ENCODE results near the gene PHF12.

GRCh38 chr17:28900986-28901726 lies 50.2 kb downstream of the PHF12 start:
- TF ChIP-seq SMARCA5 (IDR thresholded peaks at IDR 0.05) (no peak), ATF3 (IDR thresholded peaks at IDR 0.05; ENCODE audit: borderline replicate concordance, extremely low read depth, low read depth, low read length) (no peak), E2F4 (IDR thresholded peaks at IDR 0.05; ENCODE audit: low read depth, low read length) (no peak), CTCF (IDR thresholded peaks at IDR 0.05 in 2 of 3, conservative IDR thresholded peaks at IDR 0.05 in 1 of 3; ENCODE audit: control insufficient read depth in 2 of 3, extremely low read depth in 1 of 3, insufficient read depth in 1 of 3, low read depth in 3 of 3, low read length in 3 of 3) (no peak), ZZZ3 (IDR thresholded peaks at IDR 0.05; ENCODE audit: control insufficient read depth, insufficient read length, low read depth) (no peak), ESRRA (IDR thresholded peaks at IDR 0.05; ENCODE audit: low read length) (no peak), POLR2AphosphoS2 (IDR thresholded peaks at IDR 0.05; ENCODE audit: low read depth, low read length) (no peak), MTA2 (IDR thresholded peaks at IDR 0.05; ENCODE audit: low read depth) (no peak), YBX1 (IDR thresholded peaks at IDR 0.05) (no peak), NFIC (IDR thresholded peaks at IDR 0.05; ENCODE audit: low read depth, low read length) (no peak), RAD21 (IDR thresholded peaks at IDR 0.05; ENCODE audit: insufficient read depth, low read depth, low read length) (no peak), MYB (IDR thresholded peaks at IDR 0.05; ENCODE audit: borderline replicate concordance, low read depth, low read length) (no peak)

All from GM12878 (cell line).